T1000 (cell line): ENCODE measurements around the gene ULK4.
A peak's percentile ranks its signal among the peaks of the same experiment; 100 is the strongest.
"Not testable (repeated sequence)": the region's sequence is repeated elsewhere in the genome, so short reads cannot be mapped to it uniquely, and the experiment has no call there.

Experiments used
- DNase-seq: peaks from one replicate; lab custom pipeline; 2025; ENCODE audit warnings: mixed read lengths; lab: John Stamatoyannopoulos, UW

Gene ULK4

GRCh38 chr3:41960826-41961750, 815 bp downstream of the ULK4 start:
- DNase-seq: peak; percentile 35

- no peak for DNase-seq
Observed at GRCh38 chr3:41956574-41956973, 5.3 kb downstream of the ULK4 start.

DNA sequence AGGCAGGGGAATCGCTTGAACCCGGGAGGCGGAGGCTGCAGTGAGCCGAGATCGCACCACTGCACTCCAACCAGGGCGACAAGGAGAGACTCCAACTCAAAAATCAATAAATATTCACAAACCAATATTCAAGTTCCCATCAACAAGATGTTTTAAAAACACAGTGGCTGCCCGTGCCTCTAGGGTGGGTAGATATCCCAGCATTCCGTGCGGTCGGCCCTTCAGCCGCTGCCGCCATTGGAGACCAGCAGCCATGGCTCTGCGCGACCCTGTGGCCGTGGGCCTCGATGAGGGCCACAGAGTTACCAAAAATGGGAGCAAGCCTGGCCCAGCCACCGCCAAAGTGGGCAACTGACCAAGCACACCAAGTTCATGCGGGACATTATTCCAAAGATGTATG, 6.7 kb downstream of the ULK4 start:
- no peak for DNase-seq

DNA sequence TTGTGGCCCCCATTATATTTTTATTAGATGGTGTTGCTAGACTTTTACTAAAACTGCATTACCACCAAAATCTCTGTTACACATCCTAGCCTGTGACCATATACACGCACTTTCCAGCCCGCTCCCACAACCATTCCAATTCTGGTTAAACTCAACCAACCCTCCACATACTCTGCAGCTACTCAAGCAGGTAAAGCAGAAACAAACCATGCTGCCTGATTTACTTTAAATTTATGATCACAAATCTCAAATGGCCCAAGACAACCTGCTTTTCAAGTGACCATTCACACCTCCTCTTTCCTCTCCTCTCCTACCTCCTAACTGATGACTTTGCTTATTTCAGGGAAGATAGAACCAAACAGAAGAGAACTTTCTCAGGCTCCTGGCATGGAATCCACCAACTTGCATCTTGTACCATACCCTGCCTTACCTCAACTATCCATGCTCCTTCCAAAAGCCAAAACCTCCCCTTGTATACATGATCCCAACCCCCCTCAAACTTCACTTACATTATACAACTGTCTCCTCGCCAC, 18.5 kb downstream of the ULK4 start:
- no peak for DNase-seq

DNA sequence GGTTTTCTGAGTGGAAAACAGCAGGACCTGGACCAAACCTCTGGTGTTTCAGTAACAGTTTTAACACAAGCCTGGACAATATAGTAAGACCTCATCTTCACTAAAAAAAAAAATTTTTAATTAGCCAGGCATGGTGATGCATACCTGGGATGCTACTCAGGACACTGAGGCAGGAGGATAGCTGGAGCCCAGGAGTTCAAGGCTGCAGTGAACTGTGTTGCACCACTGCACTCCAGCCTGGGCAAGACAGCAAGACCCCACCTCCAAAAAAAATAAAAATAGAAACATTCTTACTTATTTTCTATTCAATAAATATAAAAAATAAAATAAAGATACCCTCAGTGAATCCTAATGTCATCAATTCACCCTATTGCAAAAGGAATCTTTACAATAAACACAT, 21.5 kb downstream of the ULK4 start:
- no peak for DNase-seq

DNA sequence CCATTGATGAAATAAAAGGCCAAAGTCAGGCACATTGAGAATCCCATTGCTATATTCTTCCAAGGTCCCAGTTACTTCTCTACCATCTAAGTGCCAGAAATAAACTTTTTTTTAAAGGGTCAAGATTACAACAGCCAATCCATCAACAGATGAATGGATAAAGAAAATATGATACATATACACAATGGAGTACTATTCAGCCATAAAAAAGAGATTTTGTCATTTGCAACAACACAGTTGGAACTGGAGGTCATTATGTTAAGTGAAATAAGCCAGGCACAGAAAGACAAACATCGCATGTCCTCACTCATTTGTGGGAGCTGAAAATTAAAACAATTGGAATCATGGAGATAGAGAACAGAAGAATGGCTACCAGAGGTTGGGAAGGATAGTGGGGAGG, 25.5 kb downstream of the ULK4 start:
- no peak for DNase-seq

DNA sequence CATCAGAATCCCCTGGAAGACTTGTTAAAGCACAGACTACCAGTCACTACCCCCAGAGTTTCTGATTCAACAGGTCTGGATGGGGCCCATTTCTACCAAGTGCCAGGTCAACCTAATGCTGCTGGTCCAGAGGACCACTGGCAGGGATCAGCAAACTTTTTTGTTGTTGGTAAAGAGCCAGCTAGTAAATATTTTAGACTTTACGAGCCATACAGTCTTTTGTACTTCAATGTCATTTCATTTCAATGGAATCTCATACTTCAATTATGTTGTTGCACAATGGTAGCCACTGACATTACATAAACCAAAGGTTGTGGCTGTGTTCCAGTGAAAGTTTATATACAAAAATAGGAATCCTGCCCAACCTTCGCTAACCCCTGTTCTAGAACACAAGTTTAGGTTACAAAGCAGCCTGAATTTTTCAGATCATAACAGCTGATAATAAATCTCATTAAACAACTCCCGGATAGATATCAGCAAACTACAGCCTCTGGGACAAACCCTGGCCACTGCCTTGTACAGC, 28.7 kb downstream of the ULK4 start:
- peak; percentile 29 for DNase-seq

GRCh38 chr3:41932464-41932863, 29.4 kb downstream of the ULK4 start:
- DNase-seq: no peak

- no peak for DNase-seq
Observed at GRCh38 chr3:41920406-41920965, 41.4 kb downstream of the ULK4 start.

GRCh38 chr3:41915353-41915752, 46.5 kb downstream of the ULK4 start:
- DNase-seq: no peak

- DNase-seq: no peak
Observed at GRCh38 chr3:41912280-41912679, 49.6 kb downstream of the ULK4 start.

GRCh38 chr3:41907330-41908073, 54.4 kb downstream of the ULK4 start:
- no peak for DNase-seq

DNA sequence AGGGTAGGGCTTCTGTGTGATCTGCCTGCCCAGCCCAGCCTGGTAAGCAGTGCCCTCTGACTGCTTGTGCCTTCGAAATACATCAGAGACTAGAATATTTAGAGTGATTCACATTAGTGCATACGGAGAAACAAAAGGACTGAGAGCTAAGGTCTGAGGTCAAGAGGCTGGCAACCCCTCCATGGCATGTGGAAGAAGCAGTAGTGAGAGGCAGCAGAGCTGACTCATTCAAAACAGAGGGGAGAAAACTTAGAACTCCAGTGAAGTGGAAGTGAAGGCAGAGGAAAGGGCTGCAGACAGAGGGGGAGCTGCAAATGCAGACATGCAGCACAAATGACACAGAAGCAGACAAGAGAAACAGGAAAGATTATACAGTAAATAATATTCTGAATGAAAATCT, 61.6 kb downstream of the ULK4 start:
- DNase-seq: peak; percentile 13

- no peak for DNase-seq
Observed at GRCh38 chr3:41898631-41899030, 63.3 kb downstream of the ULK4 start.

- no peak for DNase-seq
Observed at GRCh38 chr3:41893977-41894376, 67.9 kb downstream of the ULK4 start.

DNA sequence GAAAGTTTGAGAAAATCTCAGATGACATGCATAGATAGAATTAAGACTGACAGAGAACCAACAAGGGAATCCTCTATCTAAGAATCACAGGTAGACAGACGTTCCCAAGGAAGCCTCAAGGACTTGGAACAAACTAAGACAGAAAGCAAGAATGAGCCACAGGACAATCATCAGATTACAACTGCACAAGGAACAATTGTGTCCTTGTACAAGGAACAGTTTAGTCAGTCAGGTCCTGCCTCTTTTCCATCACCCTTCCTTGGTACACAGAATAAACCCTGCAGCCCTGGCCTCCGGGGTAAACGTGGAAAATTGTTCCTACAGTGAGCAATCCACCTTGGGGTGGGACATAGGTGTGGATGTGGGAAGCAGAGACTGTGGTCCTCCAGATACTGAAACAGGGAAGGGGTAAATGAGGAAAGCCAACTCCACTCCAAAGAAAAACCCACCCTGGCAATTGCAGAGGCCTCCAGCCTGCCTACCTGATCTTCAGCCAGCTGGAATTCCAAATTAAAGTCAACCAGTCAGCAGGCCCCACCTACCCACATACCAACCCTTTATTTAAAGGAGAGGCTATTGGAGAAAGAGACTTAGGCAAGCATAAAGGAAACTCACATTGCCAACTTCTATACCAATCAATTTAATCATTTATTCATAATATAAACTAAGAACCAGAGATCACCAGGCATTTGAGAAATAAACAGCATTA, 73.4 kb downstream of the ULK4 start:
- DNase-seq: no peak

DNA sequence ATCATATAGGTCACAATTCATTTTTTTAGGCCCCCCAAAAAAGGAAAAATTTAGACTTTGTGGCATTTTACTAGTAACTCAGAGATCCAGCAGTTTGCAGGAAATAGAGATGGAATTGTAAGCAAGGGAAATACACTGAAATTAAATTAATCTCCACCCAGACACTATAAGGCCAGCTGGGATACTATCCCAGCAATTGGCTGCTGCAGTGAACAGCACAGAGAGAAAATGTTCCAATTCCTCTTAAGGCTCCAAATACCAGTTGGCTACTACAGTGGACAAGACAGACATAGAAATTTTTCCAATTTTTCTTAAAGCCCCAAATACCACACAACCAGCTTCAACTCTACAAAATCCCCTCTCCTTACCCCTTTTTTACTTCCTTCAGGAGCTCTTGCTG, 78.9 kb downstream of the ULK4 start:
- DNase-seq: no peak

- no peak for DNase-seq
Observed at GRCh38 chr3:41881233-41881821, 80.6 kb downstream of the ULK4 start.

GRCh38 chr3:41880387-41880786, 81.5 kb downstream of the ULK4 start:
- DNase-seq: no peak

GRCh38 chr3:41877741-41878140, 84.2 kb downstream of the ULK4 start:
- DNase-seq: not testable (repeated sequence)

DNA sequence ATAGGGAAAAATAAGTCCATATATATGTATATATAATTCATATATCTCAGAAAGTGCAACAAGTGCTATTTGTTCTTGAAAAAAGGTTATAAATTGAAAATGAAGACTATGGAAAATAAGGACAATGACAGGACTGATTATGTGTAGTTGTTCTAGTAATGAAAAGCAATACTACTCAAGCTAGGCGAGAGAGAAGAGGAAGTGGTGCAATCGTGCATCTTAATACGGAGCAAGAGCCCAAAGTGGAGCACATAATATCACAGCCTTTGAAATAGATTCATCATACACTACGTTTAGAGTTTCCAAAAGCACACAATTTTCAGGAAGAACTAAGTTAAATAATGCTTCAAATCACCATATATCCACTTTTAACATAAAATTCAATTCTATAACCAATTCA, 87.9 kb downstream of the ULK4 start:
- no peak for DNase-seq
